GM23338 (cell line): Measurements from ENCODE around the gene SOCS2. TPM values are rescaled to one million over a fixed set of nuclear protein-coding genes. Genes with fewer than 3 reads are reported as not detected.

Source experiments
- ATAC-seq: fragments of 200-7000 bp; cut with Tn5 transposase; 3 replicates; pipeline ENCODE4 v1.9.1; 2020
- DNase-seq: peaks from one replicate; pipeline ENCODE4 v3.0.0-alpha.2; 2015; ENCODE audit warnings: low spot score
- H2AFZ ChIP-seq: fragments of 200-600 bp; sonication (generic); 2 replicates; pipeline ENCODE4 v1.8.0; 2016; ENCODE audit warnings: antibody characterized with exemption, mild to moderate bottlenecking, moderate library complexity
- H3F3A ChIP-seq: fragments of 200-600 bp; sonication (generic); replicated peaks from 2 replicates; pipeline ENCODE4 v1.8.0; 2017; ENCODE audit warnings: antibody characterized with exemption, mixed run types, low read depth
- H3K27ac ChIP-seq: fragments of 200-600 bp; sonication (generic); 2 replicates; pipeline ENCODE4 v1.6.1; 2016; ENCODE audit warnings: low read depth
- H3K27me3 ChIP-seq: fragments of 200-600 bp; sonication (generic); 2 replicates; pipeline ENCODE4 v1.8.0; 2016; ENCODE audit warnings: mild to moderate bottlenecking, mixed run types, moderate library complexity; ENCODE audit not compliant: insufficient read depth
- H3K36me3 ChIP-seq: fragments of 200-600 bp; sonication (generic); 2 replicates; pipeline ENCODE4 v1.8.0; 2016; ENCODE audit warnings: mild to moderate bottlenecking; ENCODE audit not compliant: insufficient read depth
- H3K4me1 ChIP-seq: fragments of 200-600 bp; sonication (generic); 2 replicates; pipeline ENCODE4 v1.8.0; 2016; ENCODE audit warnings: mild to moderate bottlenecking, moderate library complexity; ENCODE audit not compliant: insufficient read depth
- H3K4me2 ChIP-seq: fragments of 200-600 bp; sonication (generic); 2 replicates; pipeline ENCODE4 v1.7.1; 2017; ENCODE audit warnings: mixed run types
- H3K4me3 ChIP-seq: fragments of 200-600 bp; sonication (generic); 2 replicates; pipeline ENCODE4 v1.6.1; 2016; ENCODE audit warnings: mixed run types
- H3K79me2 ChIP-seq: fragments of 200-600 bp; sonication (generic); replicated peaks from 2 replicates; pipeline ENCODE4 v1.8.0; 2017; ENCODE audit warnings: mild to moderate bottlenecking; ENCODE audit not compliant: insufficient read depth
- H3K9me2 ChIP-seq: fragments of 200-600 bp; sonication (generic); 2 replicates; pipeline ENCODE4 v1.8.0; 2017; ENCODE audit not compliant: insufficient read depth
- H4K20me1 ChIP-seq: fragments of 200-600 bp; sonication (generic); replicated peaks from 2 replicates; pipeline ENCODE4 v1.8.0; 2017; ENCODE audit warnings: mild to moderate bottlenecking; ENCODE audit not compliant: insufficient read depth
- H3K27ac Mint-ChIP-seq: 2 replicates; pipeline ENCODE4 v1.8.0; 2020; ENCODE audit warnings: inconsistent platforms, mild to moderate bottlenecking, moderate library complexity, mixed read lengths
- H3K27me3 Mint-ChIP-seq: 3 replicates; pipeline ENCODE4 v1.8.0; 2022; ENCODE audit warnings: low read depth, mild to moderate bottlenecking, moderate library complexity, mixed read lengths, inconsistent platforms; ENCODE audit not compliant: insufficient read depth, poor library complexity
- H3K36me3 Mint-ChIP-seq: 3 replicates; pipeline ENCODE4 v1.8.0; 2021; ENCODE audit warnings: low read depth, mild to moderate bottlenecking, inconsistent platforms, moderate library complexity, mixed read lengths
- H3K4me1 Mint-ChIP-seq: 3 replicates; pipeline ENCODE4 v1.8.0; 2020; ENCODE audit warnings: mild to moderate bottlenecking, inconsistent platforms, mixed read lengths
- H3K4me3 Mint-ChIP-seq: 3 replicates; pipeline ENCODE4 v1.8.0; 2021; ENCODE audit warnings: moderate library complexity, mild to moderate bottlenecking, inconsistent platforms, mixed read lengths
- H3K9me3 Mint-ChIP-seq: 3 replicates; pipeline ENCODE4 v1.8.0; 2020; ENCODE audit warnings: moderate library complexity, mild to moderate bottlenecking, inconsistent platforms, mixed read lengths
- CREB1 ChIP-seq: fragments of 250-450 bp; sonication (Bioruptor Pico); IDR thresholded peaks from 2 replicates; pipeline ENCODE4 v1.5.0; 2020; ENCODE audit warnings: low read depth, mild to moderate bottlenecking, moderate library complexity
- CTCF ChIP-seq, 2 experiments: fragments of 200-600 bp in 1 of 2; sonication (generic) in 1 of 2; conservative IDR thresholded peaks; 2 replicates each; pipeline versions ENCODE4 v1.5.1 to v1.6.1; 2016 to 2017; ENCODE audit warnings: antibody characterized with exemption in 2 of 2, low read depth in 2 of 2, mild to moderate bottlenecking in 2 of 2, moderate library complexity in 1 of 2
- ETS1 ChIP-seq: IDR thresholded peaks from 2 replicates; pipeline ENCODE4 v1.6.1; 2016; ENCODE audit warnings: antibody characterized with exemption
- EZH2 ChIP-seq: fragments of 200-600 bp; sonication (generic); IDR thresholded peaks from one replicate; pipeline ENCODE4 v1.8.0; 2017; ENCODE audit warnings: antibody characterized with exemption, mild to moderate bottlenecking, low read depth; ENCODE audit not compliant: unreplicated experiment
- EZH2phosphoT487 ChIP-seq: fragments of 200-600 bp; sonication (generic); IDR thresholded peaks from one replicate; pipeline ENCODE4 v1.8.1; 2018; ENCODE audit warnings: antibody characterized with exemption; ENCODE audit not compliant: unreplicated experiment
- JUNB ChIP-seq: IDR thresholded peaks from one replicate; pipeline ENCODE4 v1.6.1; 2016; ENCODE audit warnings: antibody characterized with exemption; ENCODE audit not compliant: unreplicated experiment
- NANOG ChIP-seq: IDR thresholded peaks from 2 replicates; pipeline ENCODE4 v1.6.1; 2016; ENCODE audit warnings: antibody characterized with exemption, borderline replicate concordance
- POLR2AphosphoS5 ChIP-seq: IDR thresholded peaks from 2 replicates; pipeline ENCODE4 v1.6.1; 2016; ENCODE audit warnings: antibody characterized with exemption, low read depth
- REST ChIP-seq: IDR thresholded peaks from one replicate; pipeline ENCODE4 v1.6.1; 2018; ENCODE audit warnings: antibody characterized with exemption; ENCODE audit not compliant: unreplicated experiment
- STAT1 ChIP-seq: IDR thresholded peaks from one replicate; pipeline ENCODE4 v1.6.1; 2016; ENCODE audit warnings: antibody characterized with exemption; ENCODE audit not compliant: unreplicated experiment
- ZNF114 ChIP-seq: fragments of 250-450 bp; sonication (Bioruptor Pico); IDR thresholded peaks from 2 replicates; pipeline ENCODE4 v1.5.0; 2020; ENCODE audit warnings: mild to moderate bottlenecking, moderate library complexity
- ZNF331 ChIP-seq: fragments of 250-450 bp; sonication (Bioruptor Pico); IDR thresholded peaks from 2 replicates; pipeline ENCODE4 v1.5.0; 2020; ENCODE audit warnings: low read depth, mild to moderate bottlenecking, moderate library complexity
- polyA plus RNA-seq: library from polyadenylated mRNA; unstranded; fragments of >200 nt; fragmentation: Nextera tagmentation; extraction: Ambion mirVana; gene quantifications from 2 replicates; pipeline ENCODE4 v1.2.1, GENCODE V29; 2016
- total RNA-seq: library from RNA; depleted of rRNA; stranded (reverse); fragments of >200 nt; shearing (Covaris generic); gene quantifications from 2 replicates; pipeline ENCODE4 v1.2.3, GENCODE V29; 2014
- TF ChIP-seq, protein P1 (sequence below): fragments of 250-450 bp; sonication (Bioruptor Pico); IDR thresholded peaks from 2 replicates; pipeline ENCODE4 v1.5.0; 2020; ENCODE audit warnings: mild to moderate bottlenecking, moderate library complexity

The SOCS2 gene
- total and polyA plus RNA-seq, 2 experiments from 2014 or later, result 15.5 to 32.4 TPM

GRCh38 chr12:93539821-93540220 lies 32.7 kb upstream of the SOCS2 start:
- DNase-seq (no peak), ATAC-seq (no peak)
- peaks cover 2% of the 10 kb centered on the region; the same call in 2 of the 3 replicates for H3K36me3 Mint-ChIP-seq
- no peak overlapping the region for H3K4me2 ChIP-seq
- H3K27ac Mint-ChIP-seq, result no peak overlapping the region
- no peaks in the 10 kb centered on the region for H3K4me1 ChIP-seq
- no peaks in the 10 kb centered on the region for H3K79me2 ChIP-seq
- no peak overlapping the region for H3K4me3 ChIP-seq
- no peak for TF ChIP-seq REST
- no peak for TF ChIP-seq ETS1
- TF ChIP-seq EZH2, result no peak
- no peak for TF ChIP-seq CREB1 (CRISPR knock-in tag)
- TF ChIP-seq, protein P1, sequence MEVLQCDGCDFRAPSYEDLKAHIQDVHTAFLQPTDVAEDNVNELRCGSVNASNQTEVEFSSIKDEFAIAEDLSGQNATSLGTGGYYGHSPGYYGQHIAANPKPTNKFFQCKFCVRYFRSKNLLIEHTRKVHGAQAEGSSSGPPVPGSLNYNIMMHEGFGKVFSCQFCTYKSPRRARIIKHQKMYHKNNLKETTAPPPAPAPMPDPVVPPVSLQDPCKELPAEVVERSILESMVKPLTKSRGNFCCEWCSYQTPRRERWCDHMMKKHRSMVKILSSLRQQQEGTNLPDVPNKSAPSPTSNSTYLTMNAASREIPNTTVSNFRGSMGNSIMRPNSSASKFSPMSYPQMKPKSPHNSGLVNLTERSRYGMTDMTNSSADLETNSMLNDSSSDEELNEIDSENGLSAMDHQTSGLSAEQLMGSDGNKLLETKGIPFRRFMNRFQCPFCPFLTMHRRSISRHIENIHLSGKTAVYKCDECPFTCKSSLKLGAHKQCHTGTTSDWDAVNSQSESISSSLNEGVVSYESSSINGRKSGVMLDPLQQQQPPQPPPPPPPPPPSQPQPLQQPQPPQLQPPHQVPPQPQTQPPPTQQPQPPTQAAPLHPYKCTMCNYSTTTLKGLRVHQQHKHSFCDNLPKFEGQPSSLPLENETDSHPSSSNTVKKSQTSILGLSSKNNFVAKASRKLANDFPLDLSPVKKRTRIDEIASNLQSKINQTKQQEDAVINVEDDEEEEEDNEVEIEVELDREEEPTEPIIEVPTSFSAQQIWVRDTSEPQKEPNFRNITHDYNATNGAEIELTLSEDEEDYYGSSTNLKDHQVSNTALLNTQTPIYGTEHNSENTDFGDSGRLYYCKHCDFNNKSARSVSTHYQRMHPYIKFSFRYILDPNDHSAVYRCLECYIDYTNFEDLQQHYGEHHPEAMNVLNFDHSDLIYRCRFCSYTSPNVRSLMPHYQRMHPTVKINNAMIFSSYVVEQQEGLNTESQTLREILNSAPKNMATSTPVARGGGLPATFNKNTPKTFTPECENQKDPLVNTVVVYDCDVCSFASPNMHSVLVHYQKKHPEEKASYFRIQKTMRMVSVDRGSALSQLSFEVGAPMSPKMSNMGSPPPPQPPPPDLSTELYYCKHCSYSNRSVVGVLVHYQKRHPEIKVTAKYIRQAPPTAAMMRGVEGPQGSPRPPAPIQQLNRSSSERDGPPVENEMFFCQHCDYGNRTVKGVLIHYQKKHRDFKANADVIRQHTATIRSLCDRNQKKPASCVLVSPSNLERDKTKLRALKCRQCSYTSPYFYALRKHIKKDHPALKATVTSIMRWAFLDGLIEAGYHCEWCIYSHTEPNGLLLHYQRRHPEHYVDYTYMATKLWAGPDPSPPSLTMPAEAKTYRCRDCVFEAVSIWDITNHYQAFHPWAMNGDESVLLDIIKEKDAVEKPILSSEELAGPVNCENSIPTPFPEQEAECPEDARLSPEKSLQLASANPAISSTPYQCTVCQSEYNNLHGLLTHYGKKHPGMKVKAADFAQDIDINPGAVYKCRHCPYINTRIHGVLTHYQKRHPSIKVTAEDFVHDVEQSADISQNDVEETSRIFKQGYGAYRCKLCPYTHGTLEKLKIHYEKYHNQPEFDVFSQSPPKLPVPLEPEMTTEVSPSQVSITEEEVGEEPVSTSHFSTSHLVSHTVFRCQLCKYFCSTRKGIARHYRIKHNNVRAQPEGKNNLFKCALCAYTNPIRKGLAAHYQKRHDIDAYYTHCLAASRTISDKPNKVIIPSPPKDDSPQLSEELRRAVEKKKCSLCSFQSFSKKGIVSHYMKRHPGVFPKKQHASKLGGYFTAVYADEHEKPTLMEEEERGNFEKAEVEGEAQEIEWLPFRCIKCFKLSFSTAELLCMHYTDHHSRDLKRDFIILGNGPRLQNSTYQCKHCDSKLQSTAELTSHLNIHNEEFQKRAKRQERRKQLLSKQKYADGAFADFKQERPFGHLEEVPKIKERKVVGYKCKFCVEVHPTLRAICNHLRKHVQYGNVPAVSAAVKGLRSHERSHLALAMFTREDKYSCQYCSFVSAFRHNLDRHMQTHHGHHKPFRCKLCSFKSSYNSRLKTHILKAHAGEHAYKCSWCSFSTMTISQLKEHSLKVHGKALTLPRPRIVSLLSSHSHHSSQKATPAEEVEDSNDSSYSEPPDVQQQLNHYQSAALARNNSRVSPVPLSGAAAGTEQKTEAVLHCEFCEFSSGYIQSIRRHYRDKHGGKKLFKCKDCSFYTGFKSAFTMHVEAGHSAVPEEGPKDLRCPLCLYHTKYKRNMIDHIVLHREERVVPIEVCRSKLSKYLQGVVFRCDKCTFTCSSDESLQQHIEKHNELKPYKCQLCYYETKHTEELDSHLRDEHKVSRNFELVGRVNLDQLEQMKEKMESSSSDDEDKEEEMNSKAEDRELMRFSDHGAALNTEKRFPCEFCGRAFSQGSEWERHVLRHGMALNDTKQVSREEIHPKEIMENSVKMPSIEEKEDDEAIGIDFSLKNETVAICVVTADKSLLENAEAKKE (CRISPR knock-in tag), result no peak
- no peak for TF ChIP-seq CTCF (conservative IDR thresholded peaks at IDR 0.05; ENCODE audit: low read depth in 2 of 2)
- no peak for TF ChIP-seq EZH2phosphoT487
- TF ChIP-seq NANOG, result no peak
- no peak for TF ChIP-seq ZNF114
- TF ChIP-seq ZNF331 (CRISPR knock-in tag), result no peak
- TF ChIP-seq POLR2AphosphoS5, result no peak
- TF ChIP-seq STAT1, result no peak
- no peak for TF ChIP-seq JUNB
- H3K4me3 Mint-ChIP-seq, result no peak overlapping the region
- H4K20me1 ChIP-seq, result no peaks in the 10 kb centered on the region; the same call in 1 of the 2 replicates
- H3K27me3 Mint-ChIP-seq, result peaks cover 3% of the 10 kb centered on the region
- H2AFZ ChIP-seq, result no peak overlapping the region
- H3K27me3 ChIP-seq, result no peaks in the 10 kb centered on the region
- H3K27ac ChIP-seq, result no peak overlapping the region
- H3F3A ChIP-seq, result no peaks in the 10 kb centered on the region
- H3K4me1 Mint-ChIP-seq, result no peaks in the 10 kb centered on the region
- no peaks in the 10 kb centered on the region for H3K9me3 Mint-ChIP-seq
- H3K9me2 ChIP-seq, result no peaks in the 10 kb centered on the region
- no peaks in the 10 kb centered on the region for H3K36me3 ChIP-seq
